ENCODE data around the gene SUMO4. TPM values are rescaled to one million over a fixed set of nuclear protein-coding genes. Genes with fewer than 3 reads are reported as not detected.

The SUMO4 gene
- total RNA-seq, 6 experiments from 2014 or later, result 0.28 to 0.63 (median 0.32) TPM

GRCh38 chr6:149366267-149366921 is 33.7 kb upstream of the SUMO4 start:
- Mint-ChIP-seq H3K27ac (no peak overlapping the region), H3K4me3 (no peak overlapping the region), H3K9me3 (no peaks in the 10 kb centered on the region), H3K27me3 (ENCODE audit: insufficient read depth) (peaks cover 2% of the 10 kb centered on the region; the same call in 1 of the 2 replicates), H3K36me3 (ENCODE audit: low read depth) (peaks cover 15% of the 10 kb centered on the region), H3K4me1 (ENCODE audit: low read depth) (peaks cover 35% of the 10 kb centered on the region)
- TF ChIP-seq, protein P1, sequence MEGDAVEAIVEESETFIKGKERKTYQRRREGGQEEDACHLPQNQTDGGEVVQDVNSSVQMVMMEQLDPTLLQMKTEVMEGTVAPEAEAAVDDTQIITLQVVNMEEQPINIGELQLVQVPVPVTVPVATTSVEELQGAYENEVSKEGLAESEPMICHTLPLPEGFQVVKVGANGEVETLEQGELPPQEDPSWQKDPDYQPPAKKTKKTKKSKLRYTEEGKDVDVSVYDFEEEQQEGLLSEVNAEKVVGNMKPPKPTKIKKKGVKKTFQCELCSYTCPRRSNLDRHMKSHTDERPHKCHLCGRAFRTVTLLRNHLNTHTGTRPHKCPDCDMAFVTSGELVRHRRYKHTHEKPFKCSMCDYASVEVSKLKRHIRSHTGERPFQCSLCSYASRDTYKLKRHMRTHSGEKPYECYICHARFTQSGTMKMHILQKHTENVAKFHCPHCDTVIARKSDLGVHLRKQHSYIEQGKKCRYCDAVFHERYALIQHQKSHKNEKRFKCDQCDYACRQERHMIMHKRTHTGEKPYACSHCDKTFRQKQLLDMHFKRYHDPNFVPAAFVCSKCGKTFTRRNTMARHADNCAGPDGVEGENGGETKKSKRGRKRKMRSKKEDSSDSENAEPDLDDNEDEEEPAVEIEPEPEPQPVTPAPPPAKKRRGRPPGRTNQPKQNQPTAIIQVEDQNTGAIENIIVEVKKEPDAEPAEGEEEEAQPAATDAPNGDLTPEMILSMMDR (IDR thresholded peaks at IDR 0.05), result no peak
- DNase-seq, result no peak

DNA sequence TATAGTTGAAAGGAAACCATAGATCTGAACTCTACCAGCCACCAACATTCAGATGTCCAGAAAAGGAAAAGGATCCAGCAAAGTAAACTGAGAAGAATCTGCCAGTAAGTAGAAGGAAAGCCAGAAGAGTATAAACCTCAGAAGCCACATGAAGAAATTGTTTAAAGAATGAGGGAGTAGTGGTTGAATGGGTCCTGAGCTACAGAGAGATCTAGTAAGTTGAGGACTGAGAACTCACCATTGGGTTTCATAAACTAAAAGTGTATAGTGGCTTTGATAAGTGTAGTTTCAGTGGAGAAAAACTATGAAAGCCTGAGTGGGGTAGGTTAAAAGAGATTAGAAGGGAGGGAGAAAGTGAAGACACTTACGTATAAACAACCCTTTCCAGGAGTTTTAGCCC is 32.0 kb upstream of the SUMO4 start:
- Mint-ChIP-seq H3K4me1 (ENCODE audit: low read depth) (peaks cover 22% of the 10 kb centered on the region), H3K36me3 (ENCODE audit: low read depth) (peaks cover 7% of the 10 kb centered on the region), H3K27me3 (ENCODE audit: insufficient read depth) (peaks cover 2% of the 10 kb centered on the region; the same call in 1 of the 2 replicates), H3K4me3 (no peak overlapping the region), H3K27ac (no peak overlapping the region), H3K9me3 (no peaks in the 10 kb centered on the region)
- TF ChIP-seq, protein P1 (IDR thresholded peaks at IDR 0.05), result no peak
- DNase-seq, result no peak

GRCh38 chr6:149371154-149371553 is 28.9 kb upstream of the SUMO4 start:
- Mint-ChIP-seq H3K4me1 (ENCODE audit: low read depth) (peaks cover 17% of the 10 kb centered on the region), H3K4me3 (no peak overlapping the region), H3K9me3 (no peaks in the 10 kb centered on the region), H3K36me3 (ENCODE audit: low read depth) (peaks cover 12% of the 10 kb centered on the region), H3K27ac (no peak overlapping the region; the same call in 1 of the 2 replicates), H3K27me3 (ENCODE audit: insufficient read depth) (no peaks in the 10 kb centered on the region)
- TF ChIP-seq, protein P1 (IDR thresholded peaks at IDR 0.05), result no peak
- DNase-seq, result no peak

GRCh38 chr6:149372062-149372461 is 28.0 kb upstream of the SUMO4 start:
- no peak overlapping the region for H3K4me3 Mint-ChIP-seq
- peaks cover 18% of the 10 kb centered on the region for H3K36me3 Mint-ChIP-seq (ENCODE audit: low read depth)
- no peaks in the 10 kb centered on the region for H3K9me3 Mint-ChIP-seq
- no peaks in the 10 kb centered on the region for H3K27me3 Mint-ChIP-seq (ENCODE audit: insufficient read depth)
- H3K27ac Mint-ChIP-seq, result no peak overlapping the region
- no peak for DNase-seq
- peaks cover 24% of the 10 kb centered on the region for H3K4me1 Mint-ChIP-seq (ENCODE audit: low read depth)
- TF ChIP-seq, protein P1 (IDR thresholded peaks at IDR 0.05), result no peak

- H3K4me1 Mint-ChIP-seq (ENCODE audit: low read depth), result peaks cover 24% of the 10 kb centered on the region
- H3K27ac Mint-ChIP-seq, result no peak overlapping the region
- H3K36me3 Mint-ChIP-seq (ENCODE audit: low read depth), result peaks cover 26% of the 10 kb centered on the region
- H3K27me3 Mint-ChIP-seq (ENCODE audit: insufficient read depth), result no peaks in the 10 kb centered on the region
- TF ChIP-seq, protein P1 (IDR thresholded peaks at IDR 0.05), result no peak
- no peak overlapping the region for H3K4me3 Mint-ChIP-seq
- H3K9me3 Mint-ChIP-seq, result no peaks in the 10 kb centered on the region
- DNase-seq, result no peak
Observed at GRCh38 chr6:149373511-149373910, 26.6 kb upstream of the SUMO4 start.

All from HFFc6 (cell line).